Astrocyte of the cerebellum (primary cell): Measurements from ENCODE around the gene TMPO.
A peak's percentile ranks its signal among the peaks of the same experiment; 100 is the strongest.

Source experiments
- DNase-seq: peaks from one replicate; pipeline ENCODE4 v3.0.0-alpha.2; 2011; ENCODE audit warnings: low read depth
- H3K4me3 ChIP-seq: 2 replicates; pipeline ENCODE4 v1.5.1; 2011; ENCODE audit warnings: mild to moderate bottlenecking, low read depth, low read length, moderate library complexity
- in situ Hi-C: cut with HindIII; loops from 2 replicates; pipeline ENCODE4 v1.10.0; 2017; ENCODE audit warnings: low sequenced_read_pairs
- TF ChIP-seq, protein P1 (sequence below): IDR thresholded peaks from 2 replicates; pipeline ENCODE4 v1.5.1; 2012; ENCODE audit warnings: low read length, low read depth, moderate library complexity, mild to moderate bottlenecking; ENCODE audit errors: missing control alignments

The TMPO gene

DNA sequence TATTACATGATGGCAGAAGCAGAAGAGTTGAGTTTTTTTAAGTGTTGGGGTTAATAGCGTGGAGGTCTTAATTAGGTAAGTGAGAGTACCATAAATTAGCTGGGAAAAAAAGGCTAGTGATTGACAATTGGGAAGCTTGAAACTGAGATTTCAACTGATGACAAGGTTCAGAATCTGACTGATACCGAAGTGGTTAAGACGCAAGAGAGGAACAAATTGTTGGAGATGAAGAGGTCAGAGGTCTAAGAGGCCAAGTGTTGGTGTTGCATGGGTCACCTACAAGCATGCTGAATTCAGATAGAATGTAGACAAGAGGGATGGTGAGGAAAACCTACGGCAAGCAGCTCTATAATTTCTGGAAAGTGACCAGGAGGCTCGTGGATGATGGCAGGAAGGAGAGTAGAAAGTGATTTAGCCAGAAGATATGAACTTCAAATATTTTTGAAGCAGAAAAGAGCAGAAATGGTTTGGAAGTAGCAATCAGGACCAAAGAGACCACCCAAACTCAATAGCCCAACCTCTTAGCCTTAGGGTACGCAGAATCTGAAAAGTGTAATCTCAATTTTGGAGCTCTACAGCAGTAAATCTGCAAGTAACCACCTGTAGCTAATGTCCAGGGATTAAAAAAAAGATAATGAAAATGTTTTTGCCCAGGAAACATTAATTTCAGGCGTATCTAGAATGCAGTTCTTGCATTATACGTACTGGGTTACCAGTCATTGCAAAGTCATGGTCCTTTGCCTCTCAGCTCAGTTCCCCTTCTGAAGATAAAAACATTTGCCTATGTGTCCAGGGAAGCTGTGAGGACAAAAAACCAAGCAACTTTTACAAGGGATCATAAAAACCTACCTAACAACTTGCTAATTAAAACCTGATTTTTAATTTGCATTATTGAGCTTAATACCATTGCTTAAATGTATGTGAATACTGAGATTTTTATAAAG, 1.7 kb upstream of the TMPO start:
- TF ChIP-seq, protein P1, sequence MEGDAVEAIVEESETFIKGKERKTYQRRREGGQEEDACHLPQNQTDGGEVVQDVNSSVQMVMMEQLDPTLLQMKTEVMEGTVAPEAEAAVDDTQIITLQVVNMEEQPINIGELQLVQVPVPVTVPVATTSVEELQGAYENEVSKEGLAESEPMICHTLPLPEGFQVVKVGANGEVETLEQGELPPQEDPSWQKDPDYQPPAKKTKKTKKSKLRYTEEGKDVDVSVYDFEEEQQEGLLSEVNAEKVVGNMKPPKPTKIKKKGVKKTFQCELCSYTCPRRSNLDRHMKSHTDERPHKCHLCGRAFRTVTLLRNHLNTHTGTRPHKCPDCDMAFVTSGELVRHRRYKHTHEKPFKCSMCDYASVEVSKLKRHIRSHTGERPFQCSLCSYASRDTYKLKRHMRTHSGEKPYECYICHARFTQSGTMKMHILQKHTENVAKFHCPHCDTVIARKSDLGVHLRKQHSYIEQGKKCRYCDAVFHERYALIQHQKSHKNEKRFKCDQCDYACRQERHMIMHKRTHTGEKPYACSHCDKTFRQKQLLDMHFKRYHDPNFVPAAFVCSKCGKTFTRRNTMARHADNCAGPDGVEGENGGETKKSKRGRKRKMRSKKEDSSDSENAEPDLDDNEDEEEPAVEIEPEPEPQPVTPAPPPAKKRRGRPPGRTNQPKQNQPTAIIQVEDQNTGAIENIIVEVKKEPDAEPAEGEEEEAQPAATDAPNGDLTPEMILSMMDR, result no peak
- no peak for DNase-seq
- in situ Hi-C loops, result no loop called here
- H3K4me3 ChIP-seq, result no peak overlapping the region

GRCh38 chr12:98514982-98515286, 456 bp upstream of the TMPO start:
- H3K4me3 ChIP-seq, result peak overlapping the region; percentile 81
- TF ChIP-seq, protein P1, result no peak
- DNase-seq, result no peak
- in situ Hi-C loops, result no loop called here

GRCh38 chr12:98516111-98516873, 902 bp downstream of the TMPO start:
- TF ChIP-seq, protein P1, result peak; percentile 67
- H3K4me3 ChIP-seq, result peak overlapping the region; percentile 81
- in situ Hi-C loops, result no loop called here
- DNase-seq, result peak; percentile 73

DNA sequence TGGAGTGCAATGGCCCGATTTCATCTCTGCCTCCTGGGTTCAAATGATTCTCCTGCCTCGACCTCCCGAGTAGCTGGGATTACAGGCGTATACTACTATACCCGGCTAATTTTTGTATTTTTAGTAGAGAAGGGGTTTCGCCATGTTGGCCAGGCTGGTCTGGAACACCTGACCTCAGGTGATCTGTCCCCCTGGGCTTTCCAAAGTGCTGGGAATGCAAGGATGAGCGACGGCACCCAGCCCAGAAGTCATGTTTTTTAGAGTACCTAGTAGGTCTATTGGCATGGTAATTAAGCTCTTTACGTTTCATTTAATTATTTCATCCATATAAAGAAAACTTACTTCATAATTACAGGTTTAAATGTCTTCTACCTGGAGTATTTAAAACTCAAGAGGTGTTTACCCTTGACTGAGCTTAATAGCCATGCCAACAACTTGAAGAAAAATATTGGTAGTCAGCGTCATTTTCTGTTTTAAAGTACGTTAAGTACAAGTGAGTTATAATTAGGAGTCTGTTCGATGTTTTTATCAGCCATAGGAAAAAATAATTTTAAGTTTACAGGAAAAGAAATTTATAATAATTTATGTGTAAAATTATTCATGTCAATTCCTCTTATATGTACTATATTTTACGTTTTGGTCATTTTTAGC, 4.0 kb downstream of the TMPO start:
- H3K4me3 ChIP-seq, result no peak overlapping the region
- no peak for DNase-seq
- in situ Hi-C loops, result no loop called here
- TF ChIP-seq, protein P1, result no peak

DNA sequence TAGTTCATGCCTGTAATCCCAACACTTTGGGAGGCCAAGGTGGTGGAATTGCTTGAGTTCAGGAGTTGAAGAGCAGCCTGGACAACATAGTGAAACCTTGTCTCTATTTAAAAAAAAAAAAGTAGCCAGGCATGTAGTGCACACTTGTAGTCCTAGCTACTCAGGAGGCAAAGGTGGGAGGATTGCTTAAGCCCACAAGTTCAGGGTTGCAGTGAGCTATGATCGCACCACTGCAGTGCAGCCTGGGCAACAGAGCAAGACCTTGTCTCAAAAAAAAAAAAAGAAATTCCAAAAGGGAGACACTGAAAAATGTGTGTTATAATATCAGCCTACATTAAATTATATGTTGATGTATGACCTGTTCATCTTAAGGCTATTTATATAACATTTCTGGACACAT, 14.7 kb downstream of the TMPO start:
- no peak overlapping the region for H3K4me3 ChIP-seq
- TF ChIP-seq, protein P1, result no peak
- in situ Hi-C loops, result no loop called here
- no peak for DNase-seq

DNA sequence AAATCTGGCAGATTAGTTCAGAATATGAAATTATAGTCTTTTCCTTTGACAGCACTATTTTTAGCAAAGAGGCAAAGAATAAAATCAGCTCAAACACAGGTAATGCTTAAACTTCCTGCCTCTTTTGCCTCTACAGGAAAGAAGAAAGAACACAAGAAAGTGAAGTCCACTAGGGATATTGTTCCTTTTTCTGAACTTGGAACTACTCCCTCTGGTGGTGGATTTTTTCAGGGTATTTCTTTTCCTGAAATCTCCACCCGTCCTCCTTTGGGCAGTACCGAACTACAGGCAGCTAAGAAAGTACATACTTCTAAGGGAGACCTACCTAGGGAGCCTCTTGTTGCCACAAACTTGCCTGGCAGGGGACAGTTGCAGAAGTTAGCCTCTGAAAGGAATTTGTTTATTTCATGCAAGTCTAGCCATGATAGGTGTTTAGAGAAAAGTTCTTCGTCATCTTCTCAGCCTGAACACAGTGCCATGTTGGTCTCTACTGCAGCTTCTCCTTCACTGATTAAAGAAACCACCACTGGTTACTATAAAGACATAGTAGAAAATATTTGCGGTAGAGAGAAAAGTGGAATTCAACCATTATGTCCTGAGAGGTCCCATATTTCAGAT, 17.4 kb downstream of the TMPO start:
- H3K4me3 ChIP-seq, result no peak overlapping the region
- in situ Hi-C loops, result no loop called here
- peak; percentile 13 for DNase-seq
- TF ChIP-seq, protein P1, result peak; percentile 54
